SK-N-SH treated with all-trans-retinoic acid at 6 μM for 48 hours (cell line): ENCODE measurements around the gene SLC35G2.
"Not testable (repeated sequence)": the region's sequence is repeated elsewhere in the genome, so short reads cannot be mapped to it uniquely, and the experiment has no call there.

ENCODE experiments used
- ATAC-seq: fragments of 200-7000 bp; cut with Tn5 transposase; 3 replicates; pipeline ENCODE4 v1.9.1; 2020; ENCODE audit warnings: mild to moderate bottlenecking, moderate library complexity
- CSDC2 ChIP-seq: fragments of 250-450 bp; sonication (Bioruptor Pico); IDR thresholded peaks from 2 replicates; pipeline ENCODE4 v1.5.0; 2020; ENCODE audit warnings: mild to moderate bottlenecking, moderate library complexity
- ESRRG ChIP-seq: fragments of 250-450 bp; sonication (Bioruptor Pico); IDR thresholded peaks from 2 replicates; pipeline ENCODE4 v1.6.1; 2021; ENCODE audit warnings: mild to moderate bottlenecking
- OSR1 ChIP-seq: fragments of 250-450 bp; sonication (Bioruptor Pico); IDR thresholded peaks from 2 replicates; pipeline ENCODE4 v1.8.0; 2022; ENCODE audit warnings: moderate library complexity, mild to moderate bottlenecking, inconsistent platforms
- PPARA ChIP-seq: fragments of 250-450 bp; sonication (Bioruptor Pico); IDR thresholded peaks from 2 replicates; pipeline ENCODE4 v1.5.0; 2020; ENCODE audit warnings: mild to moderate bottlenecking, borderline replicate concordance
- RARB ChIP-seq: fragments of 250-450 bp; sonication (Bioruptor Pico); IDR thresholded peaks from 2 replicates; pipeline ENCODE4 v1.8.0; 2021; ENCODE audit warnings: mild to moderate bottlenecking, moderate library complexity
- SNAI2 ChIP-seq: fragments of 250-450 bp; sonication (Bioruptor Pico); IDR thresholded peaks from 2 replicates; pipeline ENCODE4 v1.5.0; 2020; ENCODE audit warnings: mild to moderate bottlenecking, moderate library complexity
- TCF4 ChIP-seq: fragments of 250-450 bp; sonication (Bioruptor Pico); IDR thresholded peaks from 2 replicates; pipeline ENCODE4 v1.8.0; 2021; ENCODE audit warnings: mild to moderate bottlenecking, moderate library complexity, borderline replicate concordance
- TOX ChIP-seq: fragments of 250-450 bp; sonication (Bioruptor Pico); IDR thresholded peaks from 2 replicates; pipeline ENCODE4 v1.8.0; 2021; ENCODE audit warnings: mild to moderate bottlenecking, moderate library complexity, borderline replicate concordance
- ZC3H10 ChIP-seq: fragments of 250-450 bp; sonication (Bioruptor Pico); IDR thresholded peaks from 2 replicates; pipeline ENCODE4 v1.5.1; 2021; ENCODE audit warnings: mild to moderate bottlenecking, moderate library complexity
- ZFP3 ChIP-seq: fragments of 250-450 bp; sonication (Bioruptor Pico); IDR thresholded peaks from 2 replicates; pipeline ENCODE4 v1.5.0; 2020; ENCODE audit warnings: mild to moderate bottlenecking, moderate library complexity
- ZFP30 ChIP-seq: fragments of 450-650 bp; formaldehyde crosslinking; IDR thresholded peaks from 2 replicates; pipeline ENCODE4 v1.5.0; 2022; ENCODE audit warnings: mild to moderate bottlenecking, moderate library complexity
- ZNF565 ChIP-seq: fragments of 450-650 bp; formaldehyde crosslinking; conservative IDR thresholded peaks from 2 replicates; pipeline ENCODE4 v1.5.0; 2020; ENCODE audit warnings: low read depth, mild to moderate bottlenecking, moderate library complexity
- ZNF70 ChIP-seq: fragments of 450-650 bp; formaldehyde crosslinking; IDR thresholded peaks from 2 replicates; pipeline ENCODE4 v1.5.0; 2020; ENCODE audit warnings: mild to moderate bottlenecking, moderate library complexity
- ZNF8 ChIP-seq: fragments of 450-650 bp; formaldehyde crosslinking; IDR thresholded peaks from 2 replicates; pipeline ENCODE4 v1.5.0; 2020; ENCODE audit warnings: mild to moderate bottlenecking, moderate library complexity
- TF ChIP-seq, protein P1 (sequence below): fragments of 250-450 bp; sonication (Bioruptor Pico); IDR thresholded peaks from 2 replicates; pipeline ENCODE4 v1.8.0; 2020; ENCODE audit warnings: mild to moderate bottlenecking, moderate library complexity, borderline replicate concordance
- TF ChIP-seq, protein P2 (sequence below): fragments of 250-450 bp; sonication (Bioruptor Pico); IDR thresholded peaks from 2 replicates; pipeline ENCODE4 v1.5.1; 2021; ENCODE audit warnings: mild to moderate bottlenecking, moderate library complexity
- TF ChIP-seq, protein P3 (sequence below): fragments of 250-450 bp; sonication (Bioruptor Pico); IDR thresholded peaks from 2 replicates; pipeline ENCODE4 v1.8.0; 2021; ENCODE audit warnings: low read depth, mild to moderate bottlenecking, moderate library complexity, borderline replicate concordance

SLC35G2 gene

DNA sequence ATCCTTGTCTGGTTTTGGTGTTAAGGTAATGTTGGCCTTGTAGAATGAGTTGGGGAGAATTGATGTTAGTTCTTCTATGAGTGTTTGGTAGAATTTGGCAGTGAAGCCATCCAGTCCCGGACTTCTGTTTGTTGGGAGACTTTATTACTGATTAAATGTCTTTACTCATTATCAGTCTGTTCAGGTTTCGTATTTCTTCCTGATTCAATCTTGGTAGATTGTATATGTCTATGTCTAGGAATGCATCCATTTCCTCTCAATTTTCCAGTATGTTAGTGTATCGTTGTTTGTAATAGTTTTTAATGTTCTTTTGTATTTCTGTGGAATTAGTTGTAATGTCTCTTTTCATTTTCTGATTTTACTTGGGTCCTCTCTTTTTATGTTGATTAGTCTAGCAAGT is 82.5 kb downstream of the SLC35G2 start:
- no peak for ATAC-seq
- TF ChIP-seq, protein P1, sequence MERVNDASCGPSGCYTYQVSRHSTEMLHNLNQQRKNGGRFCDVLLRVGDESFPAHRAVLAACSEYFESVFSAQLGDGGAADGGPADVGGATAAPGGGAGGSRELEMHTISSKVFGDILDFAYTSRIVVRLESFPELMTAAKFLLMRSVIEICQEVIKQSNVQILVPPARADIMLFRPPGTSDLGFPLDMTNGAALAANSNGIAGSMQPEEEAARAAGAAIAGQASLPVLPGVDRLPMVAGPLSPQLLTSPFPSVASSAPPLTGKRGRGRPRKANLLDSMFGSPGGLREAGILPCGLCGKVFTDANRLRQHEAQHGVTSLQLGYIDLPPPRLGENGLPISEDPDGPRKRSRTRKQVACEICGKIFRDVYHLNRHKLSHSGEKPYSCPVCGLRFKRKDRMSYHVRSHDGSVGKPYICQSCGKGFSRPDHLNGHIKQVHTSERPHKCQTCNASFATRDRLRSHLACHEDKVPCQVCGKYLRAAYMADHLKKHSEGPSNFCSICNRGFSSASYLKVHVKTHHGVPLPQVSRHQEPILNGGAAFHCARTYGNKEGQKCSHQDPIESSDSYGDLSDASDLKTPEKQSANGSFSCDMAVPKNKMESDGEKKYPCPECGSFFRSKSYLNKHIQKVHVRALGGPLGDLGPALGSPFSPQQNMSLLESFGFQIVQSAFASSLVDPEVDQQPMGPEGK (CRISPR knock-in tag), result no peak
- TF ChIP-seq ESRRG (CRISPR knock-in tag) (no peak), OSR1 (CRISPR knock-in tag) (no peak), PPARA (CRISPR knock-in tag) (no peak), ZNF8 (CRISPR knock-in tag) (no peak), ZFP3 (CRISPR knock-in tag) (no peak), ZNF70 (CRISPR knock-in tag) (no peak), ZNF565 (CRISPR knock-in tag) (no peak), TCF4 (CRISPR knock-in tag) (no peak), ZFP30 (no peak), CSDC2 (no peak), RARB (CRISPR knock-in tag) (no peak), TOX (CRISPR knock-in tag) (no peak), SNAI2 (CRISPR knock-in tag) (no peak), ZC3H10 (CRISPR knock-in tag) (no peak)
- TF ChIP-seq, protein P2, sequence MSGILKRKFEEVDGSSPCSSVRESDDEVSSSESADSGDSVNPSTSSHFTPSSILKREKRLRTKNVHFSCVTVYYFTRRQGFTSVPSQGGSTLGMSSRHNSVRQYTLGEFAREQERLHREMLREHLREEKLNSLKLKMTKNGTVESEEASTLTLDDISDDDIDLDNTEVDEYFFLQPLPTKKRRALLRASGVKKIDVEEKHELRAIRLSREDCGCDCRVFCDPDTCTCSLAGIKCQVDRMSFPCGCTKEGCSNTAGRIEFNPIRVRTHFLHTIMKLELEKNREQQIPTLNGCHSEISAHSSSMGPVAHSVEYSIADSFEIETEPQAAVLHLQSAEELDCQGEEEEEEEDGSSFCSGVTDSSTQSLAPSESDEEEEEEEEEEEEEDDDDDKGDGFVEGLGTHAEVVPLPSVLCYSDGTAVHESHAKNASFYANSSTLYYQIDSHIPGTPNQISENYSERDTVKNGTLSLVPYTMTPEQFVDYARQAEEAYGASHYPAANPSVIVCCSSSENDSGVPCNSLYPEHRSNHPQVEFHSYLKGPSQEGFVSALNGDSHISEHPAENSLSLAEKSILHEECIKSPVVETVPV, result no peak

DNA sequence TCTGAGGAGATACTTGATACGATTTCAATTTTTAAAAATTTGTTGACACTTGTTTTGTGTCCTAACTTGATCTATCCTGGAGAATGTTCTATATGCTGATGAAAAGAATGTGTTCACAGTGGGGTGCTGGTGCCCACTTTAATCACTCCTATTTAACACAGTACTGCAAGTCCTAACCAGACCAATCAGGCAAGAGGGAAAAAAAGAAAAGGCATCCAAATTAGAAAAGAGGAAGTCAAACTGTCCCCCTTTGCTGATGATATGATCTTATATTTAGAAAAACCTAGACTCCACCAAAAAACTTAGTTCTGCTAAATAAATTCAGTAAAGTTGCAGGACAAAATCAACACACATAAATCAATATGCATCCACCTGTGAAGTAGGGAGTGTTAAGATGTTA is 83.6 kb downstream of the SLC35G2 start:
- ATAC-seq, result not testable (repeated sequence)

DNA sequence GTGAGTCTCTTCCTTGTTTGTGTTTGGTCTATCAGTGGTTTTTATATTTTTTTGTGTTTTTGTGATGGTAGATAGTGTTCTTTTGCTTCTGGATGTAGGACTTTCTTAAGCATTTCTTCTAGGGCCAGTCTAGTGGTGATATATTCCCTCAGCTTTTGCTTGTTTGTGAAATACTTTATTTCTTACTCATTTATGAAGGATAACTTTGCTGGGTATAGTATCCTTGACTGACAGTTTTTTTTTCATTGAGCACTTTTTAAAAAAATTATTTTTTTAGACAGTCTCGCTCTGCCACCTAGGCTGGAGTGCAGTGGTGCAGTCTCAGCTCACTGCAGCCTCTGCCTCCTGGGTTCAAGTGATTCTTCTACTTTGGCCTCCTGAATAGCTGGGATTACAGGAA is 85.0 kb downstream of the SLC35G2 start:
- no peak for ATAC-seq
- no peak for TF ChIP-seq TCF4 (CRISPR knock-in tag)

DNA sequence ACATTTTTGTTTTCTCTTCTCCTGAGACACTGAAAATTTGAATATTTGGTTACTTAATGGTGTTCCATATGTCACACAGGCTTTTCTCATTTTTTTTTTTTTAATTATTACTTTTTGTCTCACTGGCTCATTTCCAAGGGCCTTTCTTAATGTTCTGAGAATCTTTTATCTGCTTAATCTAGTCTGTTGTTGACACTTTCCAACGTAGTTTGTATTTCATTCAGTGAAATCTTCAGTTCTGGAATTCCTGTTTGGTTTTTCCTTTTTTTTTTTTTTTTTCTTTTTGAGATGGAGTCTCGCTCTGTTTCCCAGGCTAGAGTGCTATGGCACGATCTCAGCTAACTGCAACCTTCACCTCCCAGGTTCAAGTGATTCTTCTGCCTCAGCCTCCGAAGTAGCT is 85.8 kb downstream of the SLC35G2 start:
- TF ChIP-seq, protein P3, sequence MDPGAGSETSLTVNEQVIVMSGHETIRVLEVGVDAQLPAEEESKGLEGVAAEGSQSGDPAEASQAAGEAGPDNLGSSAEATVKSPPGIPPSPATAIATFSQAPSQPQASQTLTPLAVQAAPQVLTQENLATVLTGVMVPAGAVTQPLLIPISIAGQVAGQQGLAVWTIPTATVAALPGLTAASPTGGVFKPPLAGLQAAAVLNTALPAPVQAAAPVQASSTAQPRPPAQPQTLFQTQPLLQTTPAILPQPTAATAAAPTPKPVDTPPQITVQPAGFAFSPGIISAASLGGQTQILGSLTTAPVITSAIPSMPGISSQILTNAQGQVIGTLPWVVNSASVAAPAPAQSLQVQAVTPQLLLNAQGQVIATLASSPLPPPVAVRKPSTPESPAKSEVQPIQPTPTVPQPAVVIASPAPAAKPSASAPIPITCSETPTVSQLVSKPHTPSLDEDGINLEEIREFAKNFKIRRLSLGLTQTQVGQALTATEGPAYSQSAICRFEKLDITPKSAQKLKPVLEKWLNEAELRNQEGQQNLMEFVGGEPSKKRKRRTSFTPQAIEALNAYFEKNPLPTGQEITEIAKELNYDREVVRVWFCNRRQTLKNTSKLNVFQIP (CRISPR knock-in tag), result no peak
- ATAC-seq, result no peak
